ENCODE measurements around the gene ATIC. TPM values are rescaled to one million over a fixed set of nuclear protein-coding genes. Genes with fewer than 3 reads are reported as not detected.

ATIC gene
- 191 to 234 TPM (median 222 TPM) in 5 replicates for total RNA-seq (2022; extraction: Qiagen RNA extraction; ENCODE audit: low read depth)

DNA sequence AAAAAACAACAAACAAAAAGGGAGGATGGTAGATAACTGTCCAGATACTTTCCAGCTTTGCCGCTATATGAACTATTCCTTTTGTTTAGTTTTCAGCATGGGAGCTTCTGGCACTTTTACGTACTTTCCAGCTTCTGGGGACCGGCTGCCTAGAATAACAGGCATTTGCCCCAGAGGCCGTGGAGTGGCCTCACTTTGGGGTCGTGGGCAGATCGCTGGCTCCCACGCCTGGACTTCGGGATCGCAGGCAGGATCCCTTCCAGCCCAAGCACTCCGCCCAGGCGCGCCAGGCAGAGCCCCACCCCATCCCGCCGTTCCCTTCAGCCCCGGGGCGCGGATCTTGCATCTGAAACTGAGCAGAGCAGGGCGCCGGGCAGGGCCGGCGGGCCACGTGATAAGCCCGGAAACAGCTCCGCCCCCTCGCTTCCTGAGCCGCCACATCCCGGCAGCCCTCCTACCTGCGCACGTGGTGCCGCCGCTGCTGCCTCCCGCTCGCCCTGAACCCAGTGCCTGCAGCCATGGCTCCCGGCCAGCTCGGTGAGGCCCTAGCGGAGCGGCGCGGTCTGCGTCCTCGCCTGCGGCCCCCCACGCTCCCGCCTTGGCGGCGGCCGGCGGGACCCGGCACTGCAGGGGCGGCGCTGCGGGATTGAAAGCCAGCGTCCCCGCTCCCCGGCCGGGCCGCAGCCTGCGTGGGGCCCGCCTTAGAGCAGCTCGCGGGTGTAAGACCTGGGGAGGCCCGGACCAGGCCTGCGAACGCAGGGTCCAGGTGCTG is at the start of gene ATIC:
Gene ATIC (plus strand): TSS at position 435 of the 772 bp plus-strand sequence. CDS start 84 bp downstream, at position 519.

Other genes starting within 250 kb of the ATIC start
- gene ABCA12, start 173.4 kb upstream of the ATIC start, total RNA-seq (2022; extraction: Qiagen RNA extraction; ENCODE audit: low read depth), result 0.16 to 0.24 TPM (median 0.19 TPM) in 5 replicates
- gene FN1, start 124.0 kb downstream of the ATIC start, total RNA-seq (2022; extraction: Qiagen RNA extraction; ENCODE audit: low read depth), result 133 to 252 TPM (median 158 TPM) in 5 replicates